Neural cell (in vitro differentiated cells): Measurements from ENCODE around the gene COL4A1. TPM values are rescaled to one million over a fixed set of nuclear protein-coding genes. Genes with fewer than 3 reads are reported as not detected.
"Not testable (repeated sequence)": the region's sequence is repeated elsewhere in the genome, so short reads cannot be mapped to it uniquely, and the experiment has no call there.

ENCODE experiments used
- H2AFZ ChIP-seq: fragments of 200-600, 300-800 bp; sonication (generic), shearing (Covaris generic); 2 replicates; pipeline ENCODE4 v1.6.0; 2014; ENCODE audit warnings: low read depth, mild to moderate bottlenecking, antibody characterized with exemption, low read length, moderate library complexity
- H3F3A ChIP-seq: fragments of 200-600 bp; shearing (Covaris generic); 2 replicates; pipeline ENCODE4 v1.6.1; 2016; ENCODE audit warnings: mild to moderate bottlenecking, moderate library complexity, mixed read lengths, antibody characterized with exemption, low read length; ENCODE audit not compliant: insufficient read depth, poor library complexity, severe bottlenecking
- H3K27ac ChIP-seq: fragments of 200-600, 300-800 bp; sonication (generic), shearing (Covaris generic); 2 replicates; pipeline ENCODE4 v1.5.1; 2014; ENCODE audit warnings: mild to moderate bottlenecking, low read length, moderate library complexity
- H3K27me3 ChIP-seq: fragments of 300-800, 200-600 bp; sonication (generic), shearing (Covaris generic); 2 replicates; pipeline ENCODE4 v1.6.0; 2014; ENCODE audit warnings: mild to moderate bottlenecking, low read depth, low read length, moderate library complexity; ENCODE audit not compliant: insufficient read depth
- H3K36me3 ChIP-seq: fragments of 300-800, 200-600 bp; sonication (generic), shearing (Covaris generic); 2 replicates; pipeline ENCODE4 v1.5.1; 2014; ENCODE audit warnings: mild to moderate bottlenecking, antibody characterized with exemption, low read length, moderate library complexity; ENCODE audit not compliant: insufficient read depth
- H3K4me2 ChIP-seq: fragments of 300-800, 200-600 bp; sonication (generic), shearing (Covaris generic); 2 replicates; pipeline ENCODE4 v1.6.0; 2014; ENCODE audit warnings: mild to moderate bottlenecking, low read length
- H3K4me3 ChIP-seq: fragments of 300-800, 200-600 bp; sonication (generic), shearing (Covaris generic); 2 replicates; pipeline ENCODE4 v1.5.1; 2014; ENCODE audit warnings: mild to moderate bottlenecking, low read length, moderate library complexity
- H3K79me2 ChIP-seq: fragments of 200-600 bp; shearing (Covaris generic); replicated peaks from 2 replicates; pipeline ENCODE4 v1.6.0; 2014; ENCODE audit warnings: mild to moderate bottlenecking, low read length, moderate library complexity; ENCODE audit not compliant: insufficient read depth
- H3K9ac ChIP-seq: fragments of 300-800, 200-600 bp; sonication (generic), shearing (Covaris generic); 2 replicates; pipeline ENCODE4 v1.6.1; 2016; ENCODE audit warnings: mild to moderate bottlenecking, low read length, mixed read lengths
- H3K9me2 ChIP-seq: fragments of 200-600 bp; shearing (Covaris generic); 2 replicates; pipeline ENCODE4 v1.6.1; 2016; ENCODE audit warnings: mild to moderate bottlenecking, low read length, mixed read lengths; ENCODE audit not compliant: insufficient read depth
- H3K9me3 ChIP-seq: fragments of 200-600, 300-800 bp; sonication (generic), shearing (Covaris generic); 2 replicates; pipeline ENCODE4 v1.6.1; 2016; ENCODE audit warnings: mild to moderate bottlenecking, mixed run types, low read length, moderate library complexity, mixed read lengths
- H4K20me1 ChIP-seq: fragments of 200-600 bp; shearing (Covaris generic); 2 replicates; pipeline ENCODE4 v1.6.1; 2016; ENCODE audit warnings: mild to moderate bottlenecking, mixed run types; ENCODE audit not compliant: insufficient read depth
- CTCF ChIP-seq: fragments of 450-650 bp; IDR thresholded peaks from 2 replicates; pipeline ENCODE4 v1.5.1; 2014; ENCODE audit warnings: antibody characterized with exemption, mild to moderate bottlenecking, moderate library complexity; ENCODE audit not compliant: poor library complexity, severe bottlenecking
- EP300 ChIP-seq: fragments of 450-650 bp; conservative IDR thresholded peaks from 2 replicates; pipeline ENCODE4 v1.6.1; 2014; ENCODE audit warnings: antibody characterized with exemption, mild to moderate bottlenecking, moderate library complexity; ENCODE audit not compliant: poor library complexity, severe bottlenecking
- EZH2 ChIP-seq: fragments of 200-600, 300-800 bp; shearing (Covaris generic), sonication (generic); IDR thresholded peaks from 2 replicates; pipeline ENCODE4 v1.6.1; 2014; ENCODE audit warnings: antibody characterized with exemption, low read length, borderline replicate concordance, mild to moderate bottlenecking; ENCODE audit not compliant: insufficient read depth, poor library complexity, severe bottlenecking
- MXI1 ChIP-seq: fragments of 450-650 bp; conservative IDR thresholded peaks from 2 replicates; pipeline ENCODE4 v1.6.1; 2014; ENCODE audit warnings: antibody characterized with exemption, mild to moderate bottlenecking; ENCODE audit not compliant: poor library complexity, severe bottlenecking
- POLR2AphosphoS5 ChIP-seq: IDR thresholded peaks from 2 replicates; pipeline ENCODE4 v1.6.1; 2012
- RAD21 ChIP-seq: fragments of 450-650 bp; conservative IDR thresholded peaks from 2 replicates; pipeline ENCODE4 v1.6.1; 2014; ENCODE audit warnings: antibody characterized with exemption, mild to moderate bottlenecking, moderate library complexity
- REST ChIP-seq: IDR thresholded peaks from 2 replicates; pipeline ENCODE4 v1.6.1; 2012; ENCODE audit warnings: borderline replicate concordance
- SMC3 ChIP-seq: fragments of 450-650 bp; conservative IDR thresholded peaks from 2 replicates; pipeline ENCODE4 v1.6.1; 2014; ENCODE audit warnings: antibody characterized with exemption, mild to moderate bottlenecking, moderate library complexity; ENCODE audit not compliant: poor library complexity
- TAF1 ChIP-seq: IDR thresholded peaks from 2 replicates; pipeline ENCODE4 v1.6.1; 2012; ENCODE audit warnings: low read depth
- polyA plus RNA-seq: library from polyadenylated mRNA; depleted of rRNA; stranded (reverse); fragments of >200 nt; gene quantifications from 2 replicates; pipeline ENCODE4 v1.2.3, GENCODE V29; 2014

The COL4A1 gene
- polyA plus RNA-seq, 1 donor from 2014 or later = 13.1 TPM

GRCh38 chr13:110314516-110315245 is 7.7 kb upstream of the COL4A1 start:
- Histone ChIP-seq H3K9ac (no peak overlapping the region), H4K20me1 (no peaks in the 10 kb centered on the region), H3K27me3 (no peaks in the 10 kb centered on the region), H3K9me2 (no peaks in the 10 kb centered on the region), H2AFZ (no peak overlapping the region), H3K9me3 (no peaks in the 10 kb centered on the region), H3K79me2 (no peaks in the 10 kb centered on the region), H3K27ac (no peak overlapping the region), H3K4me3 (no peak overlapping the region), H3K4me2 (no peak overlapping the region), H3F3A (no peaks in the 10 kb centered on the region), H3K36me3 (no peaks in the 10 kb centered on the region)
- TF ChIP-seq EZH2 (no peak), POLR2AphosphoS5 (no peak), REST (no peak), TAF1 (no peak), MXI1 (no peak), CTCF (no peak), SMC3 (no peak), RAD21 (no peak), EP300 (no peak)

- not testable (repeated sequence) for H3F3A ChIP-seq, H3K9ac ChIP-seq, H3K36me3 ChIP-seq, H3K4me3 ChIP-seq, H3K79me2 ChIP-seq, H3K27ac ChIP-seq, H2AFZ ChIP-seq, H3K4me2 ChIP-seq, H3K9me3 ChIP-seq, H3K9me2 ChIP-seq, H3K27me3 ChIP-seq, H4K20me1 ChIP-seq
Measured at GRCh38 chr13:110313733-110314132, 6.8 kb upstream of the COL4A1 start.

GRCh38 chr13:110313261-110313660 is 6.3 kb upstream of the COL4A1 start:
- not testable (repeated sequence) for H3K27ac ChIP-seq, H3K9me3 ChIP-seq, H3F3A ChIP-seq, H3K9ac ChIP-seq, H3K27me3 ChIP-seq, H3K36me3 ChIP-seq, H4K20me1 ChIP-seq, H3K4me3 ChIP-seq, H2AFZ ChIP-seq, H3K9me2 ChIP-seq, H3K79me2 ChIP-seq, H3K4me2 ChIP-seq
